Right forelimb (tissue), 1 donor: Measurements from ENCODE around the gene ZNF69.
"Not testable (repeated sequence)": the region's sequence is repeated elsewhere in the genome, so short reads cannot be mapped to it uniquely, and the experiment has no call there.

ENCODE experiments used
- DNase-seq: peaks from one replicate; pipeline ENCODE4 v3.0.0-alpha.2; 2018

The ZNF69 gene

DNA sequence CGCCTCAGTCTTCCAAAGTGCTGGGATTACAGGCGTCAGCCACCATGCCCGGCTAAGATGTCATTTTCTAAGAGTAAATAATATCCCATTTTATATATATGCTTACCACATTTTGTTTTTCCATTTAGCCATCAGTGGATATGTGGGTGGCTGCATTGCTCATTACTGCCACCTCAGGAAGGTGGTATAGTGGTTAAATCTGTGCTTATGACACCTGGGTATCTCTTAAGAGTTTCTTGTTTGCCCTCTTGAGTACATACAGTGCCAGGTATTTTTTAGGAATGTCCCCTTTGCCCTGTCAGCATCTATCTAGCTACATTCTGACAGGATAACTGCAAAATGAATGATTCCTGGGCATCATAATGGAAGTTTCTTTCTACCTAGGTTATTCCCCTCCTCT is 14.6 kb downstream of the ZNF69 start:
- DNase-seq: no peak

DNA sequence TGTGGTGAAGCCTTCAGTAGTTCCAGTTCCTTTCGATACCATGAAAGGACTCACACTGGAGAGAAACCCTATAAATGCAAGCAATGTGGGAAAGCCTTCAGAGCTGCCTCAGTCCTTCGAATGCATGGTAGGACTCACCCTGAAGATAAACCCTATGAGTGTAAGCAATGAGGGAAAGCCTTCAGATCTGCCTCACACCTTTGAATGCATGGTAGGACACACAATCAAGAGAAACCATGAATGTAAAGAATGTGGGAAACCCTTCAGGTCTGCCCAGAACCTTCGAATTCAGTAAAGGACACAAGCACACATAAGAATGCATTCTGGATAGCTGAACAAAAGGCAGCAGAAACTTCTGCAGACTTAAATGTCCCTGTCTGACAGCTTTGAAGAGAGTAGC is 18.3 kb downstream of the ZNF69 start:
- DNase-seq: no peak

DNA sequence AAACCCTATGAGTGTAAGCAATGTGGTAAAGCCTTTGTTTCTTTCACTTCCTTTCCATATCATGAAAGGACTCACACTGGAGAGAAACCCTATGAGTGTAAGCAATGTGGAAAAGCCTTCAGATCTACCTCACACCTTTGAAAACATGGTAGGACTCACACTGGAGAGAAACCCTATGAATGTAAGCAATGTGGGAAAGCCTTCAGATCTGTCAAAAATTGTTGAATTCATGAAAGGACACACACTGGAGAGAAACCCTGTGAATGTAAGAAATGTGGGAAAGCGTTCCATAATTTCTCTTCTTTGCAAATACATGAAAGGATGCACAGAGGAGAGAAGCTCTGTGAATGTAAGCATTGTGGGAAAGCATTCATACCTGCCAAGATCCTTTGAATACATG is 24.4 kb downstream of the ZNF69 start:
- DNase-seq: not testable (repeated sequence)

DNA sequence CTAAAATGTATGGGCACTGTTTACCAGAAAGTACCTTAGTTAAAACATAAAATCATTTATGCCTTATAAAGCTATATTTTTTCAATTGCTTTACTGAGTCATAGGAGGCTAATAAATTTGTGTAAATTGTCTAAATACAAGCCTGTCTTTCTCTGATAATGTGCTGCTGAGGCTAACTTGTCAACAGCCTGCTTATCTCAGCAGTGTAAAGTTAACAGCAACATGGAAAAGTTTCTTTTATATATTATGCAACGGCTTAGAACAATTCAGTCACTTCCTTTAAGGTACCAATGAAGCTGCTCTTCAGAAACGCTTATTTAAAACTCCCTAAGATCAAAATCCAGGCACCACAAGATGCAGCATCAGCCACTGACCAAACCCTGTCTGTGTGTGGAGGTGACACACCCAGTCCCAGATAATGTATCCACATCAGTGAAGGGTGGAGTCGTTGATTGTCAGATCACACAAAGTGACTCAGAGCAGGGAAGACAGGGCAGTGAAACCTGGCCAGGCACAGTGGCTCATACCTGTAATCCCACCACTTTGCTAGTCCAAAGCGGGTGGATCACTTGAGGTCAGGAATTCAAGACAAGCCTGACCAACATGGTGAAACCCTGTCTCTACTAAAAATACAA is 27.0 kb downstream of the ZNF69 start:
- DNase-seq: not testable (repeated sequence)

DNA sequence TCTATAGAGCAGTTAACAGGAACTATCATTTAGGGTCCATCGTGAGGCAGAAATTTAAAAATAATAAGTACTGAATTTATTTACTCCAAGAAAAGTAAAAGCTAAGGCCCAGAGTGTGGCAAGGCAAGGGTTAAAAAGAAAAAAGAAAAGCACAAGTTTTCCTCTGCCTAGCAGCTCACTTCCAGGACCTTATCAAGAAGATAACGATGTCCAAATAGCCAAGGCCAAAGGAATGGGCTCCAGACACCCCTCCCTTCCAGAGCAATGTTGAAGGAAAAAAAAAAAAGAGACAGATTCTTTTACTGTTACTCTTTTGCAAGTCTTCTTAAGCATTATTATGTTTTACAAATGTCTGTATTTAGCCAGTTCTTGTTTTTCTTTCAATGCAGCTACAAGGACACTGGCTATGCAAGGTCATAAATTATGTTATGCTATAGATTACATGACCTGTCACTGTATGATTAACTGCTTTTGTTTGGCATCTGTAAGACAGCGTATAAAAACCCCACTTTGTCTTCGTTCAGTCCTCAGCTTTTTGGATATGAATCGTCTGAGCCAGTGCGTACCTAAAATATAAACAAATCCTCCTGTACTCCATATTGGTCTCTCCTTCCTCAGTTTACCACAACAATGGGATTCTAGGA is 34.4 kb downstream of the ZNF69 start:
- DNase-seq: no peak

DNA sequence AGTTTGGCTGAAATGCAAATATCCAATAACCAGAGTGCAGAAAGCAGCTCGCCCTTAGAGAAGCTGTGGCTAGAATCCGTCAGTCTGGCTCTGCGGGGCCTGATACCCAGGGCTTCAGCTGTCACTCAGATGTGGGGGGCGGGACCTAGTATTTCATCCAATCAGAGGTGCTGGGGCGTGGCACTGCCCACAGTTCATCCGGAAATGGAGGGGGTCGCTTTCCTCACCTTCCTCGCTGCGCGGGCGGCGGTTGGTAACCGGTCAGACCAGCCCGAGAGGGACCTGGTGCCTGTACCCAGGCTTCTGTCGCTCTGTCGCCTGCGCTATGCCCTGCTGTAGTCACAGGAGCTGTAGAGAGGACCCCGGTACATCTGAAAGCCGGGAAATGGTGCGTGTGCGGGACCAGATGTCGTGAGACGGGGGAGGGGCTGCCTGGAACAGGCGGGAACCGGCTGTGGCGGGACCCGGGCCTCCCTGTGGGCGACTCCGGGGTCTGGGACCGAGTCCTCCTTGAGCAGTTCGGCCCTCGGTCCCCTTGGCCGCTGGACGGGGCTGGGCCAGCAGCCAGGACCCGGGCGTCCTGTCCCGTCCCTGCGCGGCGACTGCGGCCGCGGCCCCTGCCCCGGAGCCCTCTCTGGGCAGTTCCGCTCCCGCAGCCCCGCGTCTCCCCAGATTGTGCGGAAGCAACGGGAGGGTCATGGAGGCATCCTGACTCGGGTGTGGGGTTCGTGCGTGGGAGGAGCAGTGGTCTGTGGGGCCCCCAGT is 37.5 kb downstream of the ZNF69 start, which contains the start of gene ZNF700:
TSS of gene ZNF700 (plus strand) at position 222 of the 765 bp plus-strand sequence. CDS start at position 326, 104 bp downstream.
- DNase-seq: peak; percentile 96

DNA sequence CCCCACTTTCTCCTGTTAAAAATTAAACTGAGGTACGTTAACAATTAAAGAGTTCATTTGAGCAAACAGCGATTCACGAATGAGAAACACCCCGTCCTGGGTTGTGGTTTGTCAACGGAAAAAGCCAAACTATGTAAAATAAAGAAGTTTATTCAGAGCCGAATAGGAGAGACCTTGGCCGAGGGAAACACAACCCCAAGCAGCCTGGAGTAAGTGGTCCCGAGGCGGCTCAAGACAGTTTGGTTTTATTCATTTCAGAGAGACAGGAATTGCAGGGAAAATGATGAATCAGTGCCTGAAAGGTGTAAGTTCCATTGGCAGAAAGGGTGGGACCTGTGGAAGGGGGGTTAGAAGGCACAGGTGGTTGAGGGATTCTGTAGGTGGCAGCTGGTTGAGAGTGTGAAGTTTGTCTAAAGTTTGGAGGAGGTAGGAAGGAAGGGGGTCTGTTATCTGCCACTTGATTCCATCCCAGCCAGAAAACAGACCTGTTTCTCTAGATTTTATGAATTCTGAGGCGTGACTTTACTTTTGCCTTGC is 38.1 kb downstream of the ZNF69 start:
- not testable (repeated sequence) for DNase-seq

DNA sequence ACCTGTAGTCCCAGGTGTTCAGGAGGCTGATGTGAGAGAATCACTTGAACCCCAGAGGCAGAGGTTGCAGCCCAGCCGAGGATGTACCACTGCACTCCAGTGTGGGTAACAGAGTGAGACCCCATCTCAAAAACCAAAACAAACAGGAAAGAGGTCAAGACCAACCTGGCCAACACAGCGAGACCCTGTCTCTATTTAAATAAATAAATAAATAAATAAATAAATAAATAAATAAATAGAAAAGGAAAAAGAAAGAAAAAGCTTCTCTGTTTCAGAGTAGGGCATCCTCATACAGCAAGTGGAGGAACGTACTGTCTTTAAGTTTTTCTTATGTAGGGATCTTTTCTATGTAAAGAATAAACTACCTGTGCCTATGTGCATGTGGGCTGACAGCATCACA is 39.6 kb downstream of the ZNF69 start:
- no peak for DNase-seq

DNA sequence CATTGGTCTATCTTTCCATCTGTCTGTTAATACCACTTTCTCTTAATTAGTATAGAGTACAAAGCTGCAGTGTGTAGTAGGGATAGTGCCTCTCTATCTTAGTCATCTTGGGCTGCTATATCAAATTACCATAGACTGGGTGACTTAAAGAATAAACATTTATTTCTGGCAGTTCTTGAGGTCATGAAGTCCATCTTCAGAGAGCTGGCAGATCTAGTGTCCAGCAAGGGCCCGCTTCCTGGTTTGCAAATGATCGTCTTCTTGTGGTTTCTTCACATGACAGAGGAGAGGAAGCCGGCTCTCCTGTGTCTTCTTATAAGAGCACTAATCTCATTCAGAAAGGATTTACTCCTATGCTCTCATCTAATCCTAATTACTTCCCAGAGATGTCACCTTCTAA is 43.5 kb downstream of the ZNF69 start:
- DNase-seq: no peak

DNA sequence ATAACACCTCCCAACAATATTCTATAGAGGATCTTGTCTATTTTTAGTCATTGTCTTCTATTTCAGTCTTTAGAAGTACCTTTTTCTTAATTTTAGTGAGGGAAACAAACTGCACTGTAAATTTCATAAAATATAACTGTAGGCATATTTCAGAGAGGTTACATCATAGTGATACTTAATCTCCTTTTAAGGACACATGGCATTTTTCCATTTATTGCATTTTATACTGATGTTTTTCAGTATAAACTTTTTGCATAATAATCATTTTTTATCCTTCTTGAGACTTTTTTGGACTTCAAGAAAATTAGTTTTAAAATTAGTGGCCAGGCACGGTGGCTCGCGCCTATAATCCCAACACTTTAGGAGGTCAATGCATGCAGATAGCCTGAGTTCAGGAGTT is 43.9 kb downstream of the ZNF69 start:
- DNase-seq: no peak

DNA sequence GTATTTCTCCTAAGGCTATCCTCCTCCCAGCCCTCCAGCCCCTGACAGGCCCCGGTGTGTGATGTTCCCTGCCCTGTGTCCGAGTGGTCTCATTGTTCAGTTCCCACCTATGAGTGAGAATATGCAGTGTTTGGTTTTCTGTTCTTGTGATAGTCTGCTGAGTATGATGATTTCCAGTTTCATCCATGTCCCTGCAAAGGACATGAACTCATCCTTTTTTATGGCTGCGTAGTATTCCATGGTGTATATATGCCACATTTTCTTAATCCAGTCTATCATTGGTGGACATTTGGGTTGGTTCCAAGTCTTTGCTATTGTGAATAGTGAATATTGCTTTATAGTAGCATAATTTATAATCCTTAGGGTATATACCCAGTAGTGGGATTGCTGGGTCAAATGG is 48.2 kb downstream of the ZNF69 start:
- not testable (repeated sequence) for DNase-seq

DNA sequence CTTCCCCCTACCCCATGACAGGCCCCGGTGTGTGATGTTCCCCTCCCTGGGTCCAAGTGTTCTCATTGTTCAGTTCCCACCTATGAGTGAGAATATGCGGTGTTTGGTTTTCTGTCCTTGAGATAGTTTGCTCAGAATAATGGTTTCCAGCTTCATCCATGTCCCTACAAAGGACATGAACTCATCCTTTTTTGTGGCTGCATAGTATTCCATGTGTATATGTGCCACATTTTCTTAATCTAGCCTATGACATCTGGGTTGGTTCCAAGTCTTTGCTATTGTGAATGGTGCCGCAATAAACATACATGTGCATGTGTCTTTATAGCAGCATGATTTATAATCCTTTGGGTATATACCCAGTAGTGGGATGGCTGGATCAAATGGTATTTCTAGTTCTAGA is 50.8 kb downstream of the ZNF69 start:
- not testable (repeated sequence) for DNase-seq

DNA sequence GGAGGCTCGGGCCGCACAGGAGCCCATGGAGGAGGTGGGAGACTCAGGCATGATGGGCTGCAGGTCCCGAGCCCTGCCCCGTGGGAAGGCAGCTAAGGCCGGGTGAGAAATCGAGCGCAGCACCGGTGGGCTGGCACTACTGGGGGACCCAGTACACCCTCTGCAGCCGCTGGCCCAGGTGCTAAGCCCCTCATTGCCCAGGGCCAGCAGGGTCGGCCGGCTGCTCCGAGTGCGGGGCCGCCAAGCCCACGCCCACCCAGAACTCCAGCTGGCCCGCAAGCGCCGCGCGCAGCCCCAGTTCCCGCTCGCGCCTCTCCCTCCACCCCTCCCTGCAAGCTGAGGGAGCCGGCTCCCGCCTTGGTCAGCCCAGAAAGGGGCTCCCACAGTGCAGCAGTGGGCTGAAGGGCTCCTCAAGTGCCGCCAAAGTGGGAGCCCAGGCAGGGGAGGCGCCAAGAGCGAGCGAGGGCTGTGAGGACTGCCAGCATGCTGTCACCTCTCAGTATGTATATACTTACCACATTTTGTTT is 53.8 kb downstream of the ZNF69 start:
- DNase-seq: not testable (repeated sequence)

DNA sequence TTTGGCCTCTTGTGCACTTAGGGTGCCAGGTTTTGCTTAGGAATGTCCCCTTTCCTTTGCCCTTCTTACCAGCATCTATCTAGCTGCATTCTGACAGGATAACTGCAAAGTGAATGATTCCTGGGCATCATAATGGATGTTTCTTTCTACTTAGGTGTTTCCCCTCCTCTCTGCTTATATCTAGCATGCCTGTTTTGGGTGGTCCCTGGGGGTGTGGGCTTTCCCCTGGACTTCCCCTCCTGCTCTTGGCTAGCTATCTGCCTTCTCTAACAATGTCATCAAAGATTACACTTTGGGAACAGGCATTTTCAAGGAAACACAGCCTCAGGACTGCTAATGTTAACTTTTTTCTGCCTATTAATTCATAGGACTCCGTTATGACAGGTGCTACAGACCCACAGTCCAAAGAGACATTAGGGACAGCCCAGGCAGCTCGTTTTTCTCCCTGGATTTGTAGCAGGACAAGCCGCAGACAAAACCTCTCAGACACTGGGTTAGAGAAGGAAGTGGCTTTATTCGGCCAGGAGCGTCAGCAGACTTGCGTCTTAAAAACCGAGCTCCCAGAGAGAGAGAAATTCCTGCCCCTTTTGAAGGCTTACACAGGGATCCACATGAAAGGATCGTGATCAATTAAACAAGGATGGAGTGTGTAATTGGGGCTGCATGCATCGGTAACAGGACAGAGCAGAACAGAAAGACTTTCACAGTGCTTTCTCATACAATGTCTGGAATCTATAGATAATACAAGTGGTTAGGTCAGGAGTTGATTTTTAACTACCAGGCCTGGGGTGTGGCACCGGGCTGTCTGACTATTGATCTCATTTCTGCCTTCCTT is 54.6 kb downstream of the ZNF69 start:
- DNase-seq: no peak

DNA sequence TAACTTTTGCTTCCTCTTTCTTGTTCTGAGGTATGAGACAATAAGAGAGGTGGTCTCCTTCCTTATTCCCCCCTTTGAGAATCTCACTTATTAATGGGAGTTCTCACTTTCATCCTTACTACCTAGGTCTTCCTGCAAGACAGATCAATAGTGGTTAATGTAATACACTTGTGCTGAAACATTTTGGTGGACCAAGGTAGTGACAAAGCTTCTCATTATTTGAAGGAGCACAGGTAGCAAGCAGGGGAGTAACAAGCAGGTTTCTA is 55.2 kb downstream of the ZNF69 start:
- DNase-seq: no peak

DNA sequence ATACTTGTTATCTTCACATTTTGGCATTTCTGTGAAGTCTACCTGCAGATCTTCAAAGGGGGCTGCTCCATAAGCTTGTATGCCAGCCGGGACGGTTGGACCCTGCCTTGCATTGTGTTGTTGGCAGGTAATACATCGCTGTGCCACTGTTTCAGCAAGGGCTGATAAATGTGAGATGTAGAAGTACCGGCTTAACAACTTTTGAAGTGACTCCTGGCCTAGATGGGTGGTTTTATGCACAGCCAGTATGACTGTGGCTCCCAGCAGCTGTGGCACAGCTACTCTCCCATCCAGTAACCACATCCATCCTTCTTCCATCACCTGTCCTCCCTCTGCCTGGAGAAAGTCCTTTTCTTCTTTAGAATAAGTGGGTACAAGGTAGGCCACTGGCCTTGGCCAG is 57.1 kb downstream of the ZNF69 start:
- DNase-seq: no peak

DNA sequence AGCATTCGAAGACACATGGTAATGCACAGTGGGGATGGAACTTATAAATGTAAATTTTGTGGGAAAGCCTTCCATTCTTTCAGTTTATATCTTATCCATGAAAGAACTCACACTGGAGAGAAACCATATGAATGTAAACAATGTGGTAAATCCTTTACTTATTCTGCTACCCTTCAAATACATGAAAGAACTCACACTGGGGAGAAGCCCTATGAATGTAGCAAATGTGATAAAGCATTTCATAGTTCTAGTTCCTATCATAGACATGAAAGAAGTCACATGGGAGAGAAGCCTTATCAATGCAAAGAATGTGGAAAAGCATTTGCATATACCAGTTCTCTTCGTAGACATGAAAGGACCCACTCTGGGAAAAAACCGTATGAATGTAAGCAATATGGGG is 61.1 kb downstream of the ZNF69 start:
- no peak for DNase-seq

DNA sequence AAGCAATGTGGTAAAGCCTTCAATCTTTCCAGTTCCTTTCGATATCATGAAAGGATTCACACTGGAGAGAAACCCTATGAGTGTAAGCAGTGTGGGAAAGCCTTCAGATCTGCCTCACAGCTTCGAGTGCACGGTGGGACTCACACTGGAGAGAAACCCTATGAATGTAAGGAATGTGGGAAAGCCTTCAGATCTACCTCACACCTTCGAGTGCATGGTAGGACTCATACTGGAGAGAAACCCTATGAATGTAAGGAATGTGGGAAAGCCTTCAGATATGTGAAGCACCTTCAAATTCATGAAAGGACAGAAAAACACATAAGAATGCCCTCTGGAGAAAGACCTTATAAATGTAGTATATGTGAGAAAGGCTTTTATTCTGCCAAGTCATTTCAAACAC is 61.6 kb downstream of the ZNF69 start:
- no peak for DNase-seq

DNA sequence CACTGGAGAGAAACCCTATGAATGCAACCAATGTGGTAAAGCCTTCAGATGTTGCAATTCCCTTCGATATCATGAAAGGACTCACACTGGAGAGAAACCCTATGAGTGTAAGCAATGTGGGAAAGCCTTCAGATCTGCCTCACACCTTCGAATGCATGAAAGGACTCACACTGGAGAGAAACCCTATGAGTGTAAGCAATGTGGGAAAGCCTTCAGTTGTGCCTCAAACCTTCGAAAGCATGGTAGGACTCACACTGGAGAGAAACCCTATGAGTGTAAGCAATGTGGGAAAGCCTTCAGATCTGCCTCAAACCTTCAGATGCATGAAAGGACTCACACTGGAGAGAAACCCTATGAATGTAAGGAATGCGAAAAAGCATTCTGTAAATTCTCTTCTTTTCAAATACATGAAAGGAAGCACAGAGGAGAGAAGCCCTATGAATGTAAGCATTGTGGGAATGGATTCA is 62.1 kb downstream of the ZNF69 start:
- DNase-seq: not testable (repeated sequence)

DNA sequence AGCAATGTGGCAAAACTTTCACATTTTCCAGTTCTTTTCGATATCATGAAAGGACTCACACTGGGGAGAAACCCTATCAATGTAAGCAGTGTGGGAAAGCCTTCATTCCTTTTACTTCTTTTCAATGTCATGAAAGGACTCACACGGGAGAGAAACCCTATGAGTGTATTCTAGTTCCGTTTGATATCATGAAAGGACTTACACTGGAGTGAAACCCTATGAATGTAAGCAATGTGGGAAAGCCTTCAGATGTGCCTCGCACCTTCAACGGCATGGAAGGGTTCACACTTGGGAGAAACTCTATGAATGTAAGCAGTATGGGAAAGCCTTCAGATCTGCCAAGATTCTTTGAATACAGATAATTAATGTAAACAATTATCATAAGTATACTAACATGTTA is 62.7 kb downstream of the ZNF69 start:
- no peak for DNase-seq
